Right lobe of liver (tissue), 6 donors: ENCODE results near the gene EGF. TPM values are rescaled to one million over a fixed set of nuclear protein-coding genes. Genes with fewer than 3 reads are reported as not detected.

ENCODE experiments used
- ATAC-seq, 4 donors: fragments of 200-7000 bp; cut with Tn5 transposase; one replicate each; pipeline ENCODE4 v1.9.1; 2020; ENCODE audit warnings: mild to moderate bottlenecking in 4 of 4, moderate library complexity in 4 of 4
- DNase-seq, 3 donors: peaks; one replicate each; pipeline ENCODE4 v3.0.0-alpha.2; 2020
- H3K27ac ChIP-seq, 3 donors: fragments of 200-600 bp; one replicate each; pipeline ENCODE4 v1.8.0; 2022
- H3K27me3 ChIP-seq, 2 donors: fragments of 200-600 bp; one replicate each; pipeline ENCODE4 v1.8.0; 2022
- H3K36me3 ChIP-seq, 4 donors: fragments of 200-600 bp; sonication (generic) in 1 of 4; one replicate each; pipeline versions ENCODE4 v1.5.1 to v1.8.0; 2017 to 2022; ENCODE audit warnings: control low read depth in 1 of 4
- H3K4me1 ChIP-seq, 4 donors: fragments of 200-600 bp; sonication (generic) in 1 of 4; one replicate each; pipeline versions ENCODE4 v1.5.1 to v1.8.0; 2017 to 2022; ENCODE audit warnings: control low read depth in 1 of 4
- H3K4me3 ChIP-seq, 3 donors: fragments of 200-600 bp; one replicate each; pipeline ENCODE4 v1.8.0; 2022
- H3K9me3 ChIP-seq, 4 donors: fragments of 200-600 bp; sonication (generic) in 1 of 4; one replicate each; pipeline versions ENCODE4 v1.5.1 to v1.8.0; 2017 to 2022; ENCODE audit warnings: control low read depth in 1 of 4
- POLR2A ChIP-seq: fragments of 450-650 bp; IDR thresholded peaks from one replicate; pipeline ENCODE4 v1.6.1; 2017; ENCODE audit warnings: antibody characterized with exemption, mild to moderate bottlenecking
- WGBS: methylation state at CpG from one replicate; pipeline ENCODE4 v1.1.6; 2018; ENCODE audit warnings: low coverage, low lambda C conversion rate; ENCODE audit not compliant: insufficient coverage; ENCODE audit errors: missing lambda C conversion rate; 5-methylcytosine and 5-hydroxymethylcytosine counted together
- intact Hi-C, 2 donors: fragments of 100-400 bp; cut with DNase I; formaldehyde crosslinking; loops; one replicate each; pipeline versions ENCODE4 v1.11.2 to v1.14.1; 2022
- total RNA-seq, 6 experiments: library from RNA; depleted of rRNA in 2 of 6; stranded (reverse); fragments of >200 nt in 2 of 6; fragmentation: NEBNext Ultra II Directional in 3 of 6; extraction: Animal tissue kit (Norgen Biotek cat#: 25700) in 3 of 6; gene quantifications; one replicate each; pipeline versions ENCODE4 v1.1.0 to v1.2.4, GENCODE V29; 2016 to 2023
- TF ChIP-seq, protein P1 (sequence below), 4 donors: fragments of 200-600 bp in 3 of 4; fragments of 450-650 bp in 1 of 4; IDR thresholded peaks; one replicate each; pipeline versions ENCODE4 v1.5.1 to v1.8.0; 2016 to 2022; ENCODE audit warnings: antibody characterized with exemption in 4 of 4, mild to moderate bottlenecking in 2 of 4
- donor health status: DM: no; HTN: yes; CAD: no.
- donor health status: DM: no; HTN: no; CAD: no.
- donor health status: DM: no; HTN: no; CAD: no.
- donor health status: DM: no; HTN: yes; CAD: no.
- donor health status: DM: no; HTN: yes; CAD: no.

The EGF gene
- total RNA-seq, 6 experiments from 2014 or later: not detected

DNA sequence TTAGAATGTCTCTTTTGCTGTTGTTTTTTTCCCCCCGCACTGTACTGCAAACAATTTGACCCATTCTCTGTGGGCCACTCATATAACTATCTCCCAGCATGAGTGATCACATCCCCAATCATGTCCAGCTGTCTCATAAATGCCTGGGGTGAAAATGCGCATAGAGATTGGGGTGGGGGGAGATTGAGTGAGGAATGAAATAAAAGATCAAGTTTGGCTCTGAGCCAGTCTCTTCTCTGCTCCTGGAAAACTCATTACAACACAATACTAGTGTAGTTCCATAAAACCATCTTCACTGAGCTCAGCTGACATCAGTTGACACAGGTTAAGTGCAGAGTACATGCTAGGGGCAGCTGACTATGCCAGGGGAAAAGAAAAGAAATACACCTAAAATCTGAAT lies 96.9 kb downstream of the EGF start:
- peak in 2 of 4 donors; percentile 42 to 45 for ATAC-seq
- intact Hi-C loops: loop anchor here in 1 of 2 donors (10.0 kb wide), 1 partner anchor 305 kb away; no protein-coding TSS in a partner anchor

DNA sequence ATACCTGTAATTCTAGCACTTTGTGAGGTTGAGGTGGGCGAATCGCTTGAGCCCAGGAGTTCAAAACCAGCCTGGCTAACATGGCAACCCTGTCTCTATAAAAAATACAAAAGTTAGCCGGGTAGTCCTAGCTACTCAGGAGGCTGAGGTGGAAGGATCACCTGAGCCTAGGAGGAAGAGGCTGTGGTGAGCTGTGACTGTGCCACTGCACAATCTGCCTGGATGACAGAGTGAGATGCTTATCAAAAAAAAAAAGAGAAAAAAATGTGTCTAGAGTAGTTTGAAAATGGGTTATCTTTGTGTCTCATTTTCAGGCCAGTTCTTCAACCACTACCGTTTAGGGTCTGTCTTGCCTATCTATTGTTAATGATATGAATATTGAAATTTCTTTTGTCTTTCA lies 98.1 kb downstream of the EGF start:
- Histone ChIP-seq H3K4me3 (no peak overlapping the region), H3K36me3 (no peaks in the 10 kb centered on the region), H3K27me3 (no peaks in the 10 kb centered on the region), H3K9me3 (no peaks in the 10 kb centered on the region), H3K4me1 (peaks cover 0 to 46% (median 21%) of the 10 kb centered on the region in 4 donors), H3K27ac (no peak overlapping the region)
- WGBS: 95% methylated on average over 4 of the region's 4 CpGs
- intact Hi-C loops: no loop called here
- ATAC-seq: no peak
- DNase-seq: no peak
- TF ChIP-seq, protein P1, sequence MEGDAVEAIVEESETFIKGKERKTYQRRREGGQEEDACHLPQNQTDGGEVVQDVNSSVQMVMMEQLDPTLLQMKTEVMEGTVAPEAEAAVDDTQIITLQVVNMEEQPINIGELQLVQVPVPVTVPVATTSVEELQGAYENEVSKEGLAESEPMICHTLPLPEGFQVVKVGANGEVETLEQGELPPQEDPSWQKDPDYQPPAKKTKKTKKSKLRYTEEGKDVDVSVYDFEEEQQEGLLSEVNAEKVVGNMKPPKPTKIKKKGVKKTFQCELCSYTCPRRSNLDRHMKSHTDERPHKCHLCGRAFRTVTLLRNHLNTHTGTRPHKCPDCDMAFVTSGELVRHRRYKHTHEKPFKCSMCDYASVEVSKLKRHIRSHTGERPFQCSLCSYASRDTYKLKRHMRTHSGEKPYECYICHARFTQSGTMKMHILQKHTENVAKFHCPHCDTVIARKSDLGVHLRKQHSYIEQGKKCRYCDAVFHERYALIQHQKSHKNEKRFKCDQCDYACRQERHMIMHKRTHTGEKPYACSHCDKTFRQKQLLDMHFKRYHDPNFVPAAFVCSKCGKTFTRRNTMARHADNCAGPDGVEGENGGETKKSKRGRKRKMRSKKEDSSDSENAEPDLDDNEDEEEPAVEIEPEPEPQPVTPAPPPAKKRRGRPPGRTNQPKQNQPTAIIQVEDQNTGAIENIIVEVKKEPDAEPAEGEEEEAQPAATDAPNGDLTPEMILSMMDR (IDR thresholded peaks at IDR 0.05): no peak
- no peak for TF ChIP-seq POLR2A

More for the DNA sequence above, 96.9 kb downstream of the EGF start:
- Histone ChIP-seq H3K27ac (peak overlapping the region in 1 of 3 donors; percentile 72), H3K4me1 (peaks cover 0 to 48% (median 23%) of the 10 kb centered on the region in 4 donors), H3K27me3 (no peaks in the 10 kb centered on the region), H3K36me3 (no peaks in the 10 kb centered on the region), H3K4me3 (no peak overlapping the region), H3K9me3 (no peaks in the 10 kb centered on the region)
- 88% methylated on average over 2 of the region's 2 CpGs for WGBS
- TF ChIP-seq, protein P1 (IDR thresholded peaks at IDR 0.05): no peak
- TF ChIP-seq POLR2A: no peak
- DNase-seq: no peak

DNA sequence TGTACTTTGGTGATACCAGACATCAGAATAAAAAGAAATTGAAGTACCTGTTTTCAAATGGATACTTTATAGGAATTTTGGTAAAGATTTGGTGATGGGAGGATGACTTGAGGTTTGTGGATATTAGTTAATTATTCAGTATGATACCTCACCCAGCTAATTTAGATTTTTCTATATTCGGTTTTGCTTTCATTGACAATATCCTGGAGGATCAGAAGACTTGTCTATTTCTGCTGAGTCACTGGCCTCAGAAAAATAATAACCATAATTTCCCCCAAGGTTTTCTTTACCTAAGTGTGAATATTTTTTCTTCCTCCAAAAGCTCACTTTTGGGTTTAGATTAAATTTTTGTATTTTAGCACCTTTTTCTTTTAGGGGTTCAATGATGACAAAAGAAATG lies 100.2 kb downstream of the EGF start:
- intact Hi-C loops: no loop called here
- H3K4me3 ChIP-seq: no peak overlapping the region
- DNase-seq: no peak
- WGBS: 7% methylated on average over 1 of the region's 1 CpG
- ATAC-seq: no peak
- no peaks in the 10 kb centered on the region for H3K27me3 ChIP-seq
- H3K36me3 ChIP-seq: no peaks in the 10 kb centered on the region
- peak overlapping the region in 1 of 3 donors; percentile 22 for H3K27ac ChIP-seq
- H3K9me3 ChIP-seq: no peaks in the 10 kb centered on the region
- H3K4me1 ChIP-seq: peaks cover 0 to 34% (median 12%) of the 10 kb centered on the region in 4 donors
- TF ChIP-seq POLR2A: no peak
- TF ChIP-seq, protein P1 (IDR thresholded peaks at IDR 0.05): no peak

DNA sequence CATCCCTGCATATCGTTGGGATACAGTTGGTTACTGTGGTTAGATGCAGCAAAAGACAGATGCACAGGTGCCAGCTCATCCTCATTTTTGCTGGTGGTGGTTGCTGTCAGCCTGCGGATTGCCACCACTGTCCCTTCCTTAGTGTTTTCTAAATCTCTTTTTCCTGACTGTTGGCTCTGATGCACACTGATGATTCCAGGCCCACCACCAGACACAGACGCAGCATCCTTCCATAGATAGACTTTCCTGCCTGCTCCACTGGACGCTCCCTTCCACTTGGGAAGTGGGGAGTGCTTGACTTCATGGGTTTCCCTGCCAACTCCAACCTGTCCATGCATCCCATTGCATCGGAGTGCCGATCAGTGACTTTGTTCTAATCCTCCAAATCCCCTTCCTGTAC lies 101.5 kb downstream of the EGF start:
- Histone ChIP-seq H3K4me1 (peaks cover 0 to 20% (median 5%) of the 10 kb centered on the region in 4 donors), H3K9me3 (no peaks in the 10 kb centered on the region), H3K4me3 (no peak overlapping the region), H3K27ac (no peak overlapping the region), H3K36me3 (no peaks in the 10 kb centered on the region), H3K27me3 (no peaks in the 10 kb centered on the region)
- intact Hi-C loops: no loop called here
- DNase-seq (no peak), ATAC-seq (no peak)
- TF ChIP-seq POLR2A: no peak
- TF ChIP-seq, protein P1 (IDR thresholded peaks at IDR 0.05): no peak
- WGBS: 94% methylated on average over 6 of the region's 6 CpGs

DNA sequence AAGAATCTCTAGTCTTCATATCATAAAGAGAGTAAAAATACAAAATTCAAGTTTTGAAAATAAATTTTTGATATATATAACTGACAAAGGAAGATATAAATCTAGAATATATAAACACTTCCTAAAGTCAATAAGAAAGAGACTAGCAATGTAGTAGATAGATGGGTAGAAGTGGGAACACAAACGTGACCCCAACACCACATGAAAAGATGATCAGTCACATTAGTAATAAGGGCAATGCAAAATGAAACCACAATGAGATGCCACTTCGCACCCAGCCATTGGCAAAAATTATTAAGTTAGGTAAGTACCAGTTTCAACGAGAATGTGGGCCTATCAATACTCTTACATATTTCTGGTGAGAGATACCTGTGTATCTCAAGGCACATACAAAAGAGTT lies 106.5 kb downstream of the EGF start:
- Histone ChIP-seq H3K4me3 (no peak overlapping the region), H3K4me1 (no peaks in the 10 kb centered on the region), H3K36me3 (no peaks in the 10 kb centered on the region), H3K9me3 (no peaks in the 10 kb centered on the region), H3K27ac (no peak overlapping the region), H3K27me3 (no peaks in the 10 kb centered on the region)
- no peak for TF ChIP-seq POLR2A
- TF ChIP-seq, protein P1 (IDR thresholded peaks at IDR 0.05): no peak
- intact Hi-C loops: no loop called here
- DNase-seq (no peak), ATAC-seq (no peak)
- 79% methylated on average over 3 of the region's 3 CpGs for WGBS
